Osteocyte (in vitro differentiated cells): Measurements from ENCODE around the gene IL18RAP. TPM values are rescaled to one million over a fixed set of nuclear protein-coding genes. Genes with fewer than 3 reads are reported as not detected.

Experiments used
- DNase-seq: peaks from one replicate; pipeline ENCODE4 v3.0.0; 2021; ENCODE audit warnings: mixed read lengths; ENCODE audit not compliant: unreplicated experiment; ENCODE audit errors: extremely low spot score
- H3K27ac Mint-ChIP-seq: one replicate; pipeline ENCODE4 v1.8.0; 2021; ENCODE audit warnings: mild to moderate bottlenecking, mixed read lengths; ENCODE audit not compliant: unreplicated experiment
- H3K27me3 Mint-ChIP-seq: one replicate; pipeline ENCODE4 v1.8.0; 2021; ENCODE audit warnings: mixed read lengths; ENCODE audit not compliant: unreplicated experiment
- H3K36me3 Mint-ChIP-seq: one replicate; pipeline ENCODE4 v1.8.0; 2021; ENCODE audit warnings: mixed read lengths; ENCODE audit not compliant: unreplicated experiment
- H3K4me1 Mint-ChIP-seq: one replicate; pipeline ENCODE4 v1.8.0; 2021; ENCODE audit warnings: mixed read lengths; ENCODE audit not compliant: unreplicated experiment
- H3K4me3 Mint-ChIP-seq: one replicate; pipeline ENCODE4 v1.8.0; 2021; ENCODE audit warnings: mild to moderate bottlenecking, moderate library complexity, mixed read lengths; ENCODE audit not compliant: unreplicated experiment
- H3K9me3 Mint-ChIP-seq: one replicate; pipeline ENCODE4 v1.8.0; 2021; ENCODE audit warnings: mixed read lengths; ENCODE audit not compliant: unreplicated experiment
- CTCF ChIP-seq: fragments of 200-600 bp; sonication (generic); IDR thresholded peaks from 2 replicates; pipeline ENCODE4 v1.5.0; 2021; ENCODE audit warnings: antibody characterized with exemption, mild to moderate bottlenecking, moderate library complexity
- total RNA-seq: library from RNA; stranded (reverse); gene quantifications from 2 replicates; pipeline ENCODE4 v1.2.1, GENCODE V29; 2021

Gene IL18RAP
- total RNA-seq, 1 donor from 2014 or later = not detected

- no peaks in the 10 kb centered on the region for H3K4me1 Mint-ChIP-seq
- H3K27me3 Mint-ChIP-seq = peaks cover 44% of the 10 kb centered on the region
- DNase-seq = no peak
- TF ChIP-seq CTCF = no peak
- H3K4me3 Mint-ChIP-seq = no peak overlapping the region
- H3K9me3 Mint-ChIP-seq = no peaks in the 10 kb centered on the region
- no peak overlapping the region for H3K27ac Mint-ChIP-seq
- no peaks in the 10 kb centered on the region for H3K36me3 Mint-ChIP-seq
These were observed 5.6 kb downstream of the IL18RAP start for GRCh38 chr2:102428573-102428972.

DNA sequence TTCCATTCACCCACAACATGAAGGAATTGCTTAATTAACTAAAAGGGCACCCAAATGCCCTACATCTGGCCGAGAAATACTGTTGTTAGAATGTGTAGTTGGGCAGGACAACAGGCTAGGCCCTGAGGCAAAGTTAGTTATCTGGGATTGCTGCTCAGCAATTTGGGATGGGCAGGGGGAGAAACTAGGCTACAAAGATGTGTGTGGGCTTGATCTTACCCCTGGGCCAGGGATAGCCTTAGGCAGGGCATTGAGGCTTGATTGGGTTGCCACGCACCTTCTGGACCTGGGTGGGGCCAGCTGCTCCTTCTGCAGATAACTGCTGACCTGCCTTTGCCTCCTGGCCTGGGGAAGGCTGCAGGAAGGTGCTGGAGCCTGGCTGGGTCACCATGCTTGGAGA is 9.4 kb downstream of the IL18RAP start:
- no peaks in the 10 kb centered on the region for H3K36me3 Mint-ChIP-seq
- DNase-seq = no peak
- TF ChIP-seq CTCF = no peak
- H3K27me3 Mint-ChIP-seq = peaks cover 50% of the 10 kb centered on the region
- H3K9me3 Mint-ChIP-seq = no peaks in the 10 kb centered on the region
- H3K4me3 Mint-ChIP-seq = no peak overlapping the region
- H3K4me1 Mint-ChIP-seq = no peaks in the 10 kb centered on the region
- H3K27ac Mint-ChIP-seq = no peak overlapping the region

- Mint-ChIP-seq H3K36me3 (no peaks in the 10 kb centered on the region), H3K4me1 (no peaks in the 10 kb centered on the region), H3K27ac (no peak overlapping the region), H3K9me3 (no peaks in the 10 kb centered on the region), H3K4me3 (no peak overlapping the region), H3K27me3 (peaks cover 37% of the 10 kb centered on the region)
- TF ChIP-seq CTCF = no peak
- no peak for DNase-seq
These were observed 11.2 kb downstream of the IL18RAP start for GRCh38 chr2:102433973-102434654.

GRCh38 chr2:102434655-102435381 is 11.9 kb downstream of the IL18RAP start:
- DNase-seq = no peak
- Mint-ChIP-seq H3K4me1 (no peaks in the 10 kb centered on the region), H3K27me3 (peaks cover 30% of the 10 kb centered on the region), H3K27ac (no peak overlapping the region), H3K36me3 (no peaks in the 10 kb centered on the region), H3K4me3 (no peak overlapping the region), H3K9me3 (no peaks in the 10 kb centered on the region)
- TF ChIP-seq CTCF = no peak

GRCh38 chr2:102435741-102436140 is 12.8 kb downstream of the IL18RAP start:
- DNase-seq = no peak
- Mint-ChIP-seq H3K27ac (no peak overlapping the region), H3K4me3 (no peak overlapping the region), H3K36me3 (no peaks in the 10 kb centered on the region), H3K9me3 (no peaks in the 10 kb centered on the region), H3K27me3 (peaks cover 21% of the 10 kb centered on the region), H3K4me1 (no peaks in the 10 kb centered on the region)
- no peak for TF ChIP-seq CTCF
